ENCODE results near the gene PPP1R13L.

- TF ChIP-seq CTCF (conservative IDR thresholded peaks at IDR 0.05; ENCODE audit: low read length) (no peak), EZH2phosphoT487 (IDR thresholded peaks at IDR 0.05; ENCODE audit: borderline replicate concordance, low read depth, low read length) (no peak)
Observed at GRCh38 chr19:45445139-45445538, 40.3 kb upstream of the PPP1R13L start.

Measured in OCI-LY7 (cell line).